ENCODE measurements around the gene GPR85. TPM values are rescaled to one million over a fixed set of nuclear protein-coding genes. Genes with fewer than 3 reads are reported as not detected.
"Not testable (repeated sequence)": the region's sequence is repeated elsewhere in the genome, so short reads cannot be mapped to it uniquely, and the experiment has no call there.

The GPR85 gene
- polyA plus RNA-seq, 1 experiment: 2.6 TPM

GRCh38 chr7:113122744-113123143, 36.1 kb upstream of the GPR85 start:
- no peak for DNase-seq (ENCODE audit: low read depth)
- POLR2A ChIA-PET: no interaction called here
- H3K36me3 ChIP-seq (ENCODE audit: control insufficient read depth, insufficient read depth, low read length): no peaks in the 10 kb centered on the region
- CTCF ChIA-PET: interaction anchor here (0.6 kb wide), 1 partner anchor 36 kb away, joined by 3 read pairs; the partner anchor contains the start of gene GPR85
- no peak overlapping the region for H3K4me3 ChIP-seq (ENCODE audit: low read depth, low read length)
- no peaks in the 10 kb centered on the region for H3K27me3 ChIP-seq (ENCODE audit: control insufficient read depth, insufficient read depth, low read length)
- TF ChIP-seq CTCF (IDR thresholded peaks at IDR 0.05; ENCODE audit: insufficient read depth, low read depth, low read length): no peak

GRCh38 chr7:113120647-113121046, 34.0 kb upstream of the GPR85 start:
- Histone ChIP-seq H3K27me3 (ENCODE audit: control insufficient read depth, insufficient read depth, low read length) (no peaks in the 10 kb centered on the region), H3K4me3 (ENCODE audit: low read depth, low read length) (no peak overlapping the region), H3K36me3 (ENCODE audit: control insufficient read depth, insufficient read depth, low read length) (no peaks in the 10 kb centered on the region; the same call in 1 of the 2 replicates)
- TF ChIP-seq CTCF (IDR thresholded peaks at IDR 0.05; ENCODE audit: insufficient read depth, low read depth, low read length): no peak
- CTCF ChIA-PET: interaction anchor here (1.1 to 1.2 kb wide), 2 partner anchors 22 to 39 kb away, joined by 3 to 4 read pairs; no protein-coding TSS in a partner anchor
- DNase-seq (ENCODE audit: low read depth): no peak
- POLR2A ChIA-PET: no interaction called here

- H3K27me3 ChIP-seq (ENCODE audit: control insufficient read depth, insufficient read depth, low read length): no peaks in the 10 kb centered on the region
- ChIA-PET CTCF (interaction anchor here (1.2 kb wide), 1 partner anchor 23 kb away, joined by 3 read pairs; no protein-coding TSS in a partner anchor), POLR2A (no interaction called here)
- no peak for TF ChIP-seq CTCF (IDR thresholded peaks at IDR 0.05; ENCODE audit: insufficient read depth, low read depth, low read length)
- no peak for DNase-seq (ENCODE audit: low read depth)
- no peak overlapping the region for H3K4me3 ChIP-seq (ENCODE audit: low read depth, low read length)
- no peaks in the 10 kb centered on the region; the same call in 1 of the 2 replicates for H3K36me3 ChIP-seq (ENCODE audit: control insufficient read depth, insufficient read depth, low read length)
Measured at GRCh38 chr7:113119429-113119828, 32.8 kb upstream of the GPR85 start.

- H3K36me3 ChIP-seq (ENCODE audit: control insufficient read depth, insufficient read depth, low read length): no peaks in the 10 kb centered on the region; the same call in 1 of the 2 replicates
- ChIA-PET CTCF (interaction anchor here (0.6 to 0.7 kb wide), 3 partner anchors 12 to 746 kb away, joined by 3 to 6 read pairs (median 3); no protein-coding TSS in a partner anchor), POLR2A (no interaction called here)
- no peaks in the 10 kb centered on the region for H3K27me3 ChIP-seq (ENCODE audit: control insufficient read depth, insufficient read depth, low read length)
- H3K4me3 ChIP-seq (ENCODE audit: low read depth, low read length): peak within 1 kb of the TSS; percentile 68
- peak; percentile 44 for DNase-seq (ENCODE audit: low read depth)
- TF ChIP-seq CTCF (IDR thresholded peaks at IDR 0.05; ENCODE audit: insufficient read depth, low read depth, low read length): no peak
Measured at GRCh38 chr7:113118074-113118959, 31.7 kb upstream of the GPR85 start, which contains the start of gene SMIM30. SMIM30 (minus strand) TSS chr7:113118554; CDS start chr7:113117578, 976 bp downstream.

GRCh38 chr7:113117374-113117774, 30.7 kb upstream of the GPR85 start:
- H3K27me3 ChIP-seq (ENCODE audit: control insufficient read depth, insufficient read depth, low read length); H3K36me3 ChIP-seq (ENCODE audit: control insufficient read depth, insufficient read depth, low read length); POLR2A ChIA-PET; DNase-seq (ENCODE audit: low read depth): not testable (repeated sequence)
- CTCF ChIA-PET: interaction anchor here (0.6 kb wide), 2 partner anchors 115 to 745 kb away, joined by 3 to 6 read pairs; no protein-coding TSS in a partner anchor
- H3K4me3 ChIP-seq (ENCODE audit: low read depth, low read length): peak overlapping the region; percentile 68
